Stimulated activated CD4-positive, alpha-beta T cell treated with anti-CD3 and anti-CD28 coated beads, Interleukin-12 subunit alpha, Interleukin-12 subunit beta, amount 100 ng/mL, for 48 hours (primary cell): ENCODE data around the gene EIF1AD.
"Not testable (repeated sequence)": the region's sequence is repeated elsewhere in the genome, so short reads cannot be mapped to it uniquely, and the experiment has no call there.

Experiments
- DNase-seq, 3 donors: peaks; one replicate each; pipeline ENCODE4 v3.0.0-alpha.2; 2020; ENCODE audit warnings: low read depth in 2 of 3, low spot score in 1 of 3

EIF1AD gene

DNA sequence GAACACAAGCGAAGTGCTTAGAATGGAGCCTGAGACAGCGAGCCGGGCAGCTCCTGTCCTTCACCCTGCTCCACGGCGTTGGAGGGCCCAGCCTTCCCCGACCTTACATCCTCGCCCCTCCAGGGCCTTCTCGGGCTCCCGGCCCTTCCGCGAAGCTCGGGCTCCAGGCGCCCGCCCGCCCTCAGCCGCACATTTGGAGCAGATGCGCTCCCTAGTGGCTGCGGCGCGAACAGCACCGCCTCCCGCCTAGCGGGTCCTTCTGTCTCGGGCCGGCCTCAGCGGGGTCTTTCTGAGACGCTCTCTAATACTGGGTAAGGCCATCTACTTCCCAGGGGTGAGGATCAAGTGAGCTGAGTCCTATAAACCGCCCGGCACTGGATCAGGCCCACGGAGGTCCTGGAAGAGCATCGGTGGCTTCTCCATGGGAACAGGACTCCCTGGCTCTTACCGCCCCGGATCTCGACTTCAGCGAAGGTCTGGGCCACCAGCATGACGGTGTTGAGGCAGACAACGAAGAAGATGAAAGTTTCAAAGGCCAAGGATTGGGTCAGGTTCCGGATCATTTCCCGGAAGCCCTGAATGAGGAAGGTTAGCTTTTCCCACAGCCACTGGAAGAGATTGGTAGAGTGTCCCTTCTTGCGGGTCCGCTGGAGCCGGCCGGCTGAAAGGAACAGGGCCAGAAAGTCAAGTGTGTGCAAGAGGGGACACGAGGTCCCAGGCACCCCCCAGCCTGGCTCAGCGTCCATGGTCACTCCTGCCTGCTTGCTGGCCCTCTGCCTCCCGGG, 20.6 kb upstream of the EIF1AD start:
- DNase-seq, result peak; percentile 61 to 85 (median 72)

DNA sequence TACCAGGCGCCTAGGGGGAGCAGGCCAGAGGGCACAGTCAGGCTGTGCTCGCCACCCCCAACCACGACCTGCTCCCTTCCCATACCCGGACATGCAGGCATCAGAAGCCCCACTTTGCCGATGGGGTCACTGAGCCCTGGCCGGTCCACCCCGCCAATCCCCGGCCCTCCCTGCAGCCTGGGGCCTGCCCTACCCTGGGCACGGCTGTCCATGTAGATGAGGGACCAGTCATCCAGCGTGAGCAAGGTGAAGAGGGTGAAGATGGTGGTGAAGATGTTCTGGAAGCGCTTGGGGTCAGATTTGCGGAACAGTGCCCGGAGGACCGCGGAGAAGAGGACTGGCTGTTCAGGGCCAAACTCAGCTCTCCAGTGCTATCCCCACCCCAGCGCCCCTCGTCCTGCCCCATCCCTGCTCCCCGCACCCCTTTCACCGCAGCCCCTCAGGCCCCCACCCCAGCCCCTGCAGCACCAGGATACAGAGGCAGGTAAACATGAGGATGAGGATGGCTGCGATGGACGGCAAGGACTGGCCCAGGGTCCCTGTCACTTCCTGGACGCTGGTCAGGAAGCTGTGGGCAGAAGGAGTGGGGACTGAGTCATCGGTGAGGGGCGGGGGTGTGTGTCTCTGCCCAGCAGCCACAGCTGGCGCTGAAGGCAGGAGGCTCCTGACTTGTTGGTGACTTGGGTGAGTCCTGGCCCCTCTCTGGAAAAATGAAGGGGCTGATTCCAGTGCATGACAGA, 18.8 kb upstream of the EIF1AD start:
- DNase-seq, result no peak

DNA sequence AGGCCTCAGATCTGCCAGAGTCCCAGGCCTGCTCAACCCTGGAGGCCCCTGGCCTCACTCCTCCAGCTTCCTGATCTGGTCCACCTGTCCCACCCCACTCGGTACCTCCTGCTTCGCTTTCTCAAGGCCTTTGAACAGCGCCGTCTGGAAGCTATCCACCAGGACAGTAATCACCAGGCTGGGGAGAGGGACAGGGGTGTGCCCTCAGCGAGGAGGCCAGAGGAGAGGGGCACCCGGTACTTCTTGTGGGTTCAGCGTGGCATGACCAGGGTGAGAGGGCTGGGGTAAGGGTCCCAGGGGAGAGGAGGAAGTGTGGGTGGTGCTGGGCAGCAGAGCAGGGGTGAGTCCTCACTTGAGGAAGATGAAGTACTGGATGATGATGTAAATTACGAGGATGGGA, 18.3 kb upstream of the EIF1AD start:
- no peak for DNase-seq

DNA sequence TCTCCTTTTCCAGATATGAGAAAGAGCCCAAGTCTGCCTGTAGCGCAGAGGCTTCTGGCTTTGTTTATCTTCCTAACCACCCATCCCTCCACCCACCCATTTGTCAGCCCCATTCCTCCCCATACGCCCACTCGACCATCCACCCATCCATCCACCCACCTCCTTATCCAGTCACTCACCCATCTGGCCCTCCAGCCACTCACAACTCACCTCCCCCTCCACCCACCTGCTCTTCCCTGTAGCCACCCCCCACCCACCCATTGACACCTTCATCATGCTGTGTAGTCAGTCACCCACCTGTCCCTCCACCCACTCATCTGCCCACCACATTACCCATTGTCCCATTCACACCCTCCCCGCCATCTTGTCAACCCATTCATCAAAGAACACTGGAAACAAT, 15.4 kb upstream of the EIF1AD start:
- DNase-seq, result no peak

DNA sequence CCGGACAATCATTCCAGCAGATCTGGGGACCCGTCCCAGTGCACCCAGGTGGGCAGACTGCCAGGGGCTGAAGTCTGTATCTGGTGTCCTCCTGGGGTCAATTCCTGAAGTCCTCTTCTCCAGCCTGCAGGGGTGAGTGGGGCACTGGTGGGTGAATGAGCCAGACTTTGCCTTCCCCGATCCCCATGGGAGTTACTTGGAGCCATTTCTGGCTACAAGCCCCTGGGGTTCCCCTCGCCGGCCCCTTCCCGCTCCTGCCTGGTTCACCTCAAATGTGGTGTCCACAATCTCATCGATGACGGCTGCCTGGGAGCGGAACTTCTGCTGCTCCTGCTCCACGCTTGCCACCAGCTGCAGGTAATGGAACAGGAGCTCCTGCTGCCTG, 14.8 kb upstream of the EIF1AD start:
- DNase-seq, result no peak

DNA sequence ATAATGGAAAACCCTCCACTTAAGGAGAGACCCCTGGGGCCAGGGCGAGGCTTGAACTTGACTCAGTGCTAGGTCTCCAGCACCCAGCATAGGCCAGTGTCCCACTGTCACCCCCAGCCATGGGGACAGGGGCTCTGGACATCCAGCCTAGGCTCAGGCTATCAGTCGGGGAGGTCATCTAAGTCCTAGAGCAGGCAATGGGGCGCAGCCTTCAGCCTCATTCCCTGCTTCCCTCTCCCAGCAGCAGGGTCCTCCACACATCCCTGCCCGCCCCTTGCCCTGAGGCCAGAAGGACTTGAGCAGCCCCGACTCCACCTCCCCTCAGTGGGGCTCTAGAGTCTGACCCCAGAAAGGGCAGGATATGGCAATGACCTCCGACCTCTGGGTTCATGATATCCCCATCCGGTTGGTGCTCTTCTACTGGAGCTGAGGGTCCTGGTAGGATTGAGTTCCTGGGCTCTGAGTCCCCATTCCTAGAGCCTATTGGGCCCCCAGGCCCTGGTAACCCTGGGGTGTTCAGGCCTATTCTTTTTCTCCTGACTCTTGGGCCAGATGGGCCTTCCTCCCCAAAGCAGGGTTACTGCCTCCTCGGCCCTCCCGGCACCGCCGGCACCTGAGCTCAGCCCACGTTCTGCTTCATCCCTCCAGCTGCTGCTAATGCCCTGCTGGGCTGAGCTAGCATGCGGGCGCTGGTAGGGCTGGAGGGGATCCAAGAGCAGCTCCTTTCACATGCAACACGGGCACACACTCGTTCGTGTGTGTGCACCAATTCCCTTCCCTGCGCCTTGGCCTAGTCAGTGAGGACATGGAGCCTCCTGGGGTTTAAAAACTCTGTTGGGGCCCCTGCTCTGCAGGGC, 14.2 kb upstream of the EIF1AD start:
- no peak for DNase-seq

DNA sequence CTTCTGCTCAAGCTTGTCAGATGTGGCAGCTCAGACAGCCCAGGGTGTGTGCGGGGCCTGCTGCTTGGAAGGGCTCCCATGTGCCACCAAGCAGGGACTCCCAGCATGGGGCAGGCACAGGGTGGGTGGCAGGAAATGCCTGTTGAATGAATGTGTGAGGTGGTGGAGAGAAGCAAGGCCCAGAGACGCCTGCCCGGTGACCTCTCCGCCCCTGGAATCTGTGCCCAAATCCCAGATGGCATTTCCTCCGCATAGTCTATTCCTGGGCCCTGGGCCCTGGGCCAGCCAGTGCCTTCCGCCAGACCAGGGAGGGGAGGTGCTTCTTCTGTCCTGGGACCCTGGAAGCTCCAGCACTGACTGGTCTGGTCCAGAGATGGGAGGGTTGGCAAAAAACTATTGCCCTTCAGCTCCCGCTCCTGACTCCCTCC, 13.5 kb upstream of the EIF1AD start:
- no peak for DNase-seq

DNA sequence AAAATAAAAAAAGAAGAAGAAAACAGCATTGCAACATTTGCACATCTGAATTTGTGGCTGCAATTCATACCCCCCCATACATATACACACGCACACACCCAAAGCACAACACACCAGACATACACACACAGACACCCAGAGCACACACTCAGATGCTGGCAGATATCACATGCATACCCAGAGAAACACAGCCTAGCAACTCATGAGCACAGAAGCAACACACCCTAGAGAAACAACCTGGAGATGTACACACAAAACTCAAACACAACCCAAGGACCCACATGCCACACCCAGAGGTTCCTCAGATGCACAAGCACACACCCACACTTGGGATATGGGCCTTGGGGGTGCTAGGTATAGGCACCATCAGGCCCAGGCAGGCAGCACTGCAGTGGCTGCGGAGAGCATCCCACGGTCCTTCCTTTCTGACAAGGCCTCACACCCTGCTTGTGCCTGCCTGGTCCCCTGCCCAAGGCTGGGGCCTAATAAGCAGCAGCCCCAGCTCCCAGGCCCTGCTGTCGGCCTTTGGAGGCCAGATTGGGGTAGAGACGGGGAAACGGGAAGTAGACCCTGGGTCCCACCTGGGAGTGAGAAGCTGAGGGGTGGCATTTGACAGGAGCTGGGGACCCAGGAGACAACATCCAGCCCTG, 13.0 kb upstream of the EIF1AD start:
- no peak for DNase-seq

DNA sequence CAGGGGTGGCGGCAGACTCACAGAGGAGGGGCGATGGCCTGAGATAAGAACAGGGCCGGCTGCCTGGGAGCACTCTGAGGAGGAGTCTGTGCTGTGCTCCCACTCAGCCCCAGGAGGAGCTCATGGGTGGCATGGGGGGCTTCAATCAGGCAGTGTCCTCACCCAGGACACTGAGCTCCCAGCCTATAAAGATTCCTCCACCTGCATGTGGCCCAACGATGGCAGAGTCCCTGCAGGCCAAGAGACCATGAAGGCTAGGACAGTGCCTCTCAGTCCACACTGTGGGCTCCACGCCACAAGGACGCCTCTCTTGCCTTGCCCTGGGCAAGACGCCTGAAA, 11.8 kb upstream of the EIF1AD start:
- no peak for DNase-seq

DNA sequence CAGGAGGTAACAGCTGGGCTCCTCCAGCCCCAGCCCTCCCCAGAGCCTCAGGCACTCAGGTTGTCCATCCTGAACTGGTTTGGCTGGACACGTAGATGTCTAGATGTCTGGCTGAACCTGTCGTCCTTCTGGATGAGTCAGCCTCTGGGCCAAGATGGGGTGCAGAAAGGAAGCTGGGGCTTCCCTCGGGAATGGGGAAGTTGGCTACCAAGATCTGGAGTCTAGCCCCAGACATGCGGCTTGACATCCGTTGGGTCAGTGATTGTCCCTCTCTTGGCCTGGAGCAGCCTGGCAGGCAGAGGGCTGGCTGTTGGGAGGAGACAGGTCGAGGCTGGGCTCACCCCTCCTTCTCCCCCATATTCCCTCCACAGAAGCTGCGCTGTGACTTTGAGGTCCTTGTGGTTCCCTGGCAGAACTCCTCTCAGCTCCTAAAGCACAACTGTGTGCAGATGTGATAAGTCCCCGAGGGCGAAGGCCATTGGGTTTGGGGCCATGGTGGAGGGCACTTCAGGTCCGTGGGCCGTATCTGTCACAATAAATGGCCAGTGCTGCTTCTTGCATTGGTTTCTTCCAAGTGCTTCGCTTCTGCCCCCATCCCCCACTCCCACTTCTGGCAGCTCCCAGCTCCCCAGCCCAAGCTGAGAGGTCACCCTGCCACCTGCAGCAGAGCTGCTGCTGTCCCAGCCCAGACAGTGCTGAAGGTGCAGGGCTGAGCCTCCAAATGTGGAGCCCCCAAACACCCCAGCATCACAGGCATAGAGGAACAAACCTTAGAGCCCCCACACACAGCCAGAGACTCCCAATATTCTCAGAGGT, 11.2 kb upstream of the EIF1AD start:
- no peak for DNase-seq

DNA sequence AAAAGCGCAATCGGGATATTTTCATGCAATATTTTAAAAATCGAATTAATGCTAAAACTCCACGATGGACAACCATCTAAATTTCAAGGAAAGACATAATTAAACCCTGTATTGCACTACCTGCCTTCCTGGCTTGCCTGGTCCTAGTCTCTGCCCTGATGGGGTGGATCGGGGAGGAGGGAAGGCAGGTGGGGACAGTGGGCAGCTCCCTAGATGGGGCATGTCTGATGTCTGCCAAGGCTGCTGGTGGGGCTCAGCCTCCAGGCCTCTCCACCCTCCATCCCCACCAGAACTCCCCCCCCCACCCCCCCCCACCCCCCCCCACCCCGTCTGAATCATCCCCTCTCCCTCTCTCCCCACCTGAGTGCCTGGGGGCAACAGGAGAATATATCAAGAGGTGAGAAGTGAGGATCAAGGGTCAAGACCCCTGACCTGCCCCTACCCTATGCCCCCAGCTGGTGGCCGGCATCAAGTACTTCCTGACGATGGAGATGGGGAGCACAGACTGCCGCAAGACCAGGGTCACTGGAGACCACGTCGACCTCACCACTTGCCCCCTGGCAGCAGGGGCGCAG, 10.5 kb upstream of the EIF1AD start:
- no peak for DNase-seq

DNA sequence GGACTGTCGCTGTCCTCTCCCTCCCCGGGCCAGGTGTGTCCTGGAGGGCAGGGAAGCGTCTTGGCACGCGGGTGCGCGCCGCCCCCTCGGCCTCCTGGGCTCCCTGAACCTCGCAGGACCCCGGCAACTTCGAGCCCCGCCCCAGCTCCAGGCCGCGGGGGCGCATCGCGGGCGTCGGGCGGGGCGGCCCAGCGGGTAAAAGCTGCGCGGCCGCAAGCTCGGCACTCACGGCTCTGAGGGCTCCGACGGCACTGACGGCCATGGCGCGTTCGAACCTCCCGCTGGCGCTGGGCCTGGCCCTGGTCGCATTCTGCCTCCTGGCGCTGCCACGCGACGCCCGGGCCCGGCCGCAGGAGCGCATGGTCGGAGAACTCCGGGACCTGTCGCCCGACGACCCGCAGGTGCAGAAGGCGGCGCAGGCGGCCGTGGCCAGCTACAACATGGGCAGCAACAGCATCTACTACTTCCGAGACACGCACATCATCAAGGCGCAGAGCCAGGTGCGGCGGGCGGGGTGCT, 9.9 kb upstream of the EIF1AD start, which contains the start of gene CST6:
Gene CST6 (plus strand): TSS at position 224 of the 519 bp plus-strand sequence. CDS start 37 bp downstream, at position 261.
- DNase-seq, result no peak

DNA sequence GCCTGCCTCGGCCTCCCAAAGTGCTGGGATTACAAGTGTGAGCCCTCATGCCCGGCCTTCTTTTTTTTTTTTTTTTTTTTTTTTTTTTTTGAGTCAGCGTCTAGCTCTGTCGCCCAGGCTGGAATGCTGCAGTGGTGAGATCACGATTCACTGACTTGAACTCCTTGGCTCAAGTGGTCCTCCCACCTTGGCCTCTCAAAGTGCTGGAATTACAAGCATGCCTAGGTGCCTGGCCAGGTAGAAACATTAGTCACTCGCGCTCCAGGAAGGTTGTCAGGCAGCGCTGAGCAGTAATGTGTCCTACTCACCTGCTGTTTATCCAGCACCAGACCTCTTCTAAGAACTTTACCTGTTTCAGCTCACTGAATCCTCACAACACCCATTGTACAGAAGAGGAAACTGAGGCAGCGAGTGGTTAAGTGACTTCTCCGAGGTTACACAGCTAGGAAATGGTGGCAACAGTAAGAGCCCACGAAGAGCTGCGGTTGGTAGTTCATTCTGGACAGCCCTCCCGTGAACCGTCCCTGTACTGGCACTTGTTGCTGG, 9.4 kb upstream of the EIF1AD start:
- DNase-seq, result no peak

DNA sequence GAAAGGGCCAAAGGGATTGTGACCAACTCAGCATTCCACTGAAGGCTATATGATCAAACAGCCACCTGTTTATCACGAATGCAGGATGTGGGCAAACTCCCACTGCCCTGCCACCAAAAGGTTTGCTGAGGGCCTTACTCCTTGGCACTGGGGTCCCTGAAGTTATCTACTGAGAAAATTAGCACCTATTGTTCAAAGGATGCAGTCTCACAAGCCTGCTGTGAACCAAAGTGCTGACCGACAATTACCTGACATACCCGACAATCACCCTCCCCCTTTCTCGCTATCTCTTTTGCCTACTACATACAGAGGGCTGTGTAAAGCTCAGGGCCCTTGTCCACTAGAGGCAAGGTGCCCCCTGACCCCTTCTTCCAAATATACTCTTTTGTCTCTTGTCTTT, 8.1 kb upstream of the EIF1AD start:
- not testable (repeated sequence) for DNase-seq

DNA sequence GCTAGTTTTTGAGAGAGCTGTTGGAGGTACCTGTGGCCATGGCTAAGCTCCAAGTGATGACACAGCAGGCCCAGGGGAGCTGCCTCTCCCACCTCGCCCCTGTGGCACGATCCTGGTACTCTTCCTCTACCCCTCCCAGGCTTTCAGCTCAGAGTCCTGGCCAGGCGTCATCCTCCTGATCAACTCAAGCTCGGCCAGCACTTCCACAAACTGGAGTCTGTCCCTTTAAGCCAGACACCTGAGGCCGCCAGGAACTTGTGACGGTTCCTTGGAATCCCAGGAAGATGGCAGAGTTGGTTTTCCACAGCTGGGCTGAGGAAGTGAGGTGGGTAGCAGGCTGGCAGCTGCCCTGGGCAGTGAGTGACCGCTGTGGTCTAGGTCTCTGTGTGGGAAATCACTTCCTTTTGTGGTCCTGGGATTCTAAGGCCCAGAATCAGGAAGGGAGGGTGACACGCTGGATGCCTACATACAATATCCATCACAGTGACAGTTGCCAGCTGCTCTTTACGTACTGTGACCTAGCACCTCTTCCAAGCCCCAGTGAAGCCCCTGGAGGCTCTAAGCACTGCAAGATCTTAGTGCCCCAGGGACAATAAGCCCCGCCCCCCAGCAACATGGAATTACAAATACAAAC, 6.6 kb upstream of the EIF1AD start:
- no peak for DNase-seq

DNA sequence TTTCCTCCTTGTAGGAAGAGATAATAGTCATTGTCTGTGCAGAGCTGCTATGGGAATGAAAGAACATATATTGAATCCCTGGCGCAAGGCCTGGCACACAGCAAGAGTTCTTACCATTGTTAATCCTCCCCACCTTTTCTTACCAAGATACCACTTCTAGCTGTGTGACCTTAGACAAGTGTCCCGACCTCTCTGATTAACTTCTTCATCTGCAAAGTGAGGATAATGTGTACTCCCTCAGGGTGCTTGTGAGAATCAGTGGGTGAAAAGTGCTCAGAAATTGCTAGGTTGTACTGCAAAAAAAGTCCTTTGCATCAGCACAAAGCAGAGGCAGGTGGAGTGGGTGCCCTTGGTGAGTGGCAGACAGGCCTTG, 6.1 kb upstream of the EIF1AD start:
- DNase-seq, result no peak

DNA sequence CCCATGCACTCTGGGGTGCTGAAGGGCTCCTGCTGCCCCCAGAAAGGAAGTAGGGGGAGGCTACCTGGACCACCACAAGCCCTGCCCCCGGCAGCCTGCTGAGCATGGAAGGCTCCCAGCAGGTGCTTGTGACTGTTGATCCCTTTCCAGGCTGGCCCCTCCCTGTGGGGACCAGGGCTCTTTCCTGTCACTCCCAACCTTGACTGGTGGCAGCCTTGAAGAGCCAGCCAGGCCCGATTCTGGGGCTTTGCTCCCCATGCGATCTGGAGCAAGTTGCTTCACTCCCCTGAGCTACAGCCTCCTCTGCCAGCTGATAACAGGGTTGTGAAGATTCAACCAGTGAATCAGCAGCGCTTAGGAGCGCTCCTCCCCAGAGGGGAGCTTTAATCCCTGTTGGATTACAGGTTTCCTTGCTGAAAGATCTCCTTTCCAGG, 5.3 kb upstream of the EIF1AD start:
- no peak for DNase-seq

DNA sequence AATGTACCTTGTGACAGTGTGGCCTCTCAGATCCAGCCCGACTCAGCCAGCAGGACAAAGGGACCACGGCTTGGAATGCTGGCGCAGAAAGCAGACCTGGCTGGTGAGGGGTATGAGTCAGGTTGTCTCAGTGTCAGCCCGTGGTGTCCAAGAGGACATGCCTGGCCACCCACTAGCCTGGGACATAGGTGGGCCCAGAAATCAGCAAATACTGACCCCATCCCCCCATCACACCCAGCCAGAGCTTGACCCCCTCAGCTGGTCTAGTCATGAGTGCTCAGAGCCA, 4.9 kb upstream of the EIF1AD start:
- DNase-seq, result no peak

DNA sequence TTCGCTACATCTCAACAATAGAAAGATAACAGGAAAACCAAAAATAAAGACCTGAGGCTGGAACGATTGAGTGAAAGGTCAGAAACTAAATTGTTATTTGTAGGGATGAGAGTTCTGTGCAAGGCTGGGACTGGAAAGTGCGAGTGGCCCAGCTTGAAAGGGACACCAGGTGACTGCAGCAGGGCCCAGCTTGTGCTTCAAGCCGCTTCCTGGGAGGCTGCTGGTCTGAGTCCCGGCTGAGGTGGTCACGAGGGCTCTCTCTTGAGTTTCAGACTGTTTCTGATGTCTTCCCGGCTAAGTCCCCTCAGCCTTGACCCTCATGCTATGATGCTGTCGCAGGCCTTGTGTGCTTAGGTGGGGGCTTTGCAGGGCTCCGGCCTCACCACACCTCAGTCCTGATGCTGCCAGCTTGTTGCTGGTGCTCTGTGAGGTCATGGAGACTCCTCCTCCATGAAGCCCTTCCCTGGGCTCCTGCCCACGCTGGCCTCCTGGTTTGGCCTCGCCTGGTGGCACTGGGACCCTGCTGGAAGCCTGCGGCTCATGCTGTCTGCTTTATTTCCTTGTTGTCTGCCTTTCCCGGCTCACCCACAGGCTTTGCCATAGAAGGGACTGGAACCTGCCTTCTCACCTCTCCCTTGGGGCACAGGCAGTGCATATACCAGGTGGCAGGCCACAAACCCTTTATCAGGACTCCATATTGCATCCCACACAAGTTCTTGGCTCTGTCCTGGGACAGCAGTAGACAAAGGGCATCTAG, 4.4 kb upstream of the EIF1AD start:
- DNase-seq, result no peak
